HG03108 (cell line): ENCODE measurements around the gene KRT74.

Experiments used
- ATAC-seq: cut with Tn5 transposase; IDR thresholded peaks from one replicate; pipeline ENCODE4 v1.9.1; 2021; ENCODE audit warnings: moderate library complexity; ENCODE audit not compliant: unreplicated experiment

KRT74 gene

DNA sequence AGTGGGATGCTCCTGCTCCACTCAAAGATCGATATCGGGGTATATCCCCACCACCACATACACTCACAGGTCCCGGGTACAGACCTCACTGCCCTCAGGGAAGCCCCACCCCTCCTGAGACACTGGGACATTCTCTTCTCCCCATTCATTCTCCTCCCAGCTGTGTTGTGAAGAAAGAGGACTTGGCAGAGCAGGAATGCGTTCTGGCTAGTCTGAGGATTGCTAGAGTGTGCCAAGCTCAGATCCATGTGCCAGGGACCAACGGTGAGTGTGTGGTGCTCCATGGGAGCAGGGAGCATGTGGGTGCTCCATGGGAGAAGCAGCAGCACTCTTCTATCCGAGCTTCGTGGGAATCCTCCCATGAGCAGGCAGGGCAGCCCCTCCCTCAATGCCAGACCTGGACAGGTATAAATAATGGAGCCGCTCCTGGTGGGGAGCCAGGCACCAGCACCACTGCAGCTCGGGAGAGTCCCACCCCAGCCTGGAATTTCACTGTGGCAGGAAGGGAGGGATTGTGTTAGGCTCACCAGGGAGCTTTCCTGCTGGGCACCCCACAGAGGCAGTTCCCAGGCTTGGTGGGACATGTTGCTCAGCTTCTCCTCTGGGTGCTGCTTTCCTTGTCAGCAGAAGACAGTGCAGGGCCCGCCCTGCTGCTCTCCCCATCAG, 51.2 kb downstream of the KRT74 start:
- ATAC-seq, result no peak

DNA sequence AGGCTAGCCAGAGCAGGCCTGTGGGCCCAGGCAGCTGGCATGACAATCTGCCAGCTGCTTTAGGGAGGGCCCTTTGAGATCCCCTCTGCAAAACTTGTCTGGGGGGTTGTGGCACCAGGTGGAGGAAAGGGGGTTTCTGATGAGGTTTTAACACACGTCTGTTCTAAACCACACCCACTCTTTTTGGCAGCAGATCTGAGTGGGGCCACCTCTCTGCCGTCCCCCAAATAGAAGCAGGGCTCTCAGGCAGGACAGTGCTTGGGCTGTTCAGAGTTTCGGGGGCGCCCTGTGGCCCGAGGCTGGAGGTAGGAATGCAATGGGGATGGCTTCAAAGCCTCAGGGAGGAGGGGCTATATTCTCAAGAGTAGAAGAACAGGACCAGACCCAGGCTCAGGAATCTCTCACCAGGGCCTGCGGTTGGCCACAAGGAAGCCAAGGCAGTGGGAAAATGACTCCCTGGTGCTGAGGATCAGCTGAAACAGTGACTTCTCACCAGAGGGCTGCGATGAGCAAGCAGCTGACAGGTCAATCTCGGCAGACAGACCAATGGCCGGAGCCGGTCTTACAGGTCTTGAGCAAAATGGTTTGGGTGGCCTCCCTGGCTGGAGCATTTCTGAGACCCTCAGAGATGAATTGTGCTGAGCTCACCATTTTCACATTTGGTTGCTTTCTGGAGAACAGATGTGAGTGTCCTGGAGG, 51.9 kb downstream of the KRT74 start:
- no peak for ATAC-seq

DNA sequence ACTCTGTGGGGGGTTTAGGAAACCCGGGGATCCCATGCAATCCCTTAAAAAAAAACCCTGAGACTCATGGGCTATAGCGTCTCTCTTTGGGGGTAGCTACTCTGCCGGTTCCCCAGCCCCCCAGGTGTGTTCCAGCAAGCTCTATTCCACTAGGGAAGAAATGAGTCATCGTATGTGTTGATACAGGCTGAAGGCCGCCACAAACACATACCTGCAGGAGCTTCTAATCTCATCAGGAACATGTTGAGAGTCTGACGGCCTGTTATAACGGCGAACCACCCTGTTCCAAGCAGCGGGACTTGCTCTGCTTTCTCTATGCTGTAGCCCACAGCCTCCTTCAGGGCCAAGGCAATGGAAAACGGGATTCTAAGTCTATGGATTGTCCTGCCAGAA, 52.5 kb downstream of the KRT74 start:
- no peak for ATAC-seq

DNA sequence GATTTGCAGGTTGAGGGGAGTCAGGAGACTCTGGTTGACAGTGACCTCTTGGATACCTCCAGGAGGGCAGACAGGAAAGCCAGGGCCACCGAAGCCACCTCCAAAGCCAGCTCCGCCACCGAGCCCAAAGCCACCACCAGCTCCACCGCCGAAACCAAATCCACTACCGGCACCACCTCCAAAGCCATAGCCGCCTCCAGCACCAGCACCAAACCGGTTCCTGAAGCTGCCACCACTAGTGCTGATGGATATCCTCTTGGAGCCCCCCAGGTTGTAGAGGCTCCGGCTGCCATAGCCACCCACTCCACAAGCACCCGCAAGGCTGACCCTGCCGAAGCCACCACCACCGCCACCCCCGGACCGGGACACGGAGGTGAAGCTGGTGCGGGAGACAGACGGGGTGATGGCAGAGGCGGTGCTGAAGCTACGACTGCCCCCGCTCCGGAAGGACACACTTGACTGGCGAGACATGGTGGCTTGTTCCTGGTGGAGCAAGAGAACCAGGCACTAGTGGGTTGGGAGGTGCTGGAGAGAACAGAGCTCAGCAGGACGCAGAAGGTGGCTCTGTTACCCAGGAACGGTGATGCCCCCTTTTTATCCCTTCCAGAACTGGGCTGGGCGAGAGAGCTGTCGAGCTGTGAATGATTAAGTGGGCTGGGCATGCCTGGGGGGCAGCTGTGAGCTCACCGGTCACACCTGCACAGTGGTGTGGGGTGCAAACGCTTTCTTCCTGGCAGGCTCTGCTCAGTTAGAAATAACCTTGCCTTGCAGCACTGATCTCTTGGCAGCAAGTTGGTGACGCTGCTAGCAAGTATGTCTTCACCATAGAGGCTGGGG, 53.6 kb downstream of the KRT74 start, which contains the start of gene KRT5:
TSS of gene KRT5 (minus strand) at position 569 of the 837 bp plus-strand sequence. CDS start at position 471, 98 bp downstream.
- no peak for ATAC-seq

DNA sequence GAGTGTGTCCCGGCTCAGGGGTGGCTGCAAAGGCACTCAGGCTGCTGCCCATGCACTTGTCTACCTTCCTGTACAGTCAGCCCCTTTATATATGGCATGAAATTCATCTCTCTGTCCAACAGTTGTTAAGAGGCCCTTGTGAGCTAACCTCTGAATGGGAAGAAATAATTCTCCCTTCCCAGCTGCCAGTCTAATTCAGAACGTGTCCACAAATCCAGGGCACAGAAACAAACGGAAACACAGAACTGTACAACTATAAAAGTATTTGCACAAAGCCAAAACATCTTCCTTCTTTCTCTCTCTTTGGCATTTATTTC, 54.3 kb downstream of the KRT74 start:
- ATAC-seq, result no peak

DNA sequence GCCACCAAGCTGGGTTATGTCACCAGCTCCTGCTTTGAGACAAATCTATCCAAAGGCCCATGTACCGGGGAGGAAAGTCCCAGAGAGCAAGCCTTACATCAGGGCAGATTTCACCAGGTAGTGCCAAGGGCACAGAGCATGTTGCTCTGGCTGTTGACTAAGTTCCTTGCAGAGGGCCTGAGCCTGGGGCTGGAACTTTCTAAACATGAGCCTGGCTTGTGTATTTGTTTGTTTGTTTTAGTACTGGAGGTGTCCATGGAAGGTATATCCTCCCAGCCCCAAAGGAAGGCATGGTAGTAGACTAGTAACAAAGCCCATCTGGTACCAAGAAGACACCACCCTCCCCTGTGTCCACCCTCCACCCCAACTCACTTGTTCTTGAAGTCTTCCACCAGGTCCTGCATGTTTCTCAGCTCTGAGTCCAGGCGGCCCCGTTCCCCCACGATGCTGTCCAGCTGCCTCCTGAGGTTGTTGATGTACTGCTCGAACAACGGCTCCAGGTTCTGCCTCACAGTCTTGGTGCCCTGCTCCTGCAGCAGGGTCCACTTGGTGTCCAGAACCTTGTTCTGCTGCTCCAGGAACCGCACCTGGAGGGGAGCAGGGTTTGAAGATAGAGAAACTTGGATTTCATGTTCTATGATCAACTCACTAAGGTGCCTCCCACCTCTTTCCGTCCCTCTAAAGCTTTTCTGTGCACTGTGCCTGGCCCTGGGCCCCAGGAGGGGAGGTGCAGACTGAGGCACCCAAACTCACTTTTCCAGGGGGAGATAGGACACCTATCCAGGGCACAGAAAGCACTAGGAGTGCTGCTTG, 54.9 kb downstream of the KRT74 start:
- no peak for ATAC-seq

DNA sequence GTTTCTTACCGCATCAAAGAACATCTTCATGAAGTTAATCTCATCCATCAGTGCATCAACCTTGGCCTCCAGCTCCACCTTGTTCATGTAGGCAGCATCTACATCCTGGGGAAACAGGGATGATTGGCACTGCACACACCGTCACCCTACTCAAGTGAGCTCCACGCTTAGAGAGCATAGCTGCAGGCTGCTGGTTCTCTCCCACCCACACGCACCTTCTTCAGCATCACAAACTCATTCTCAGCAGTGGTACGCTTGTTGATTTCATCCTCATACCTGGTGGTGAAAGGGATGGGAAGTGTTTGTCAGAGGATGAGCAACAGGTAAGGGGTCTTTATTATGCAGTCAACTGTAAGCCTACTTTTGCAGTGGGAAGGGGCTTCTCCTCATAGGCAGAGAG, 55.8 kb downstream of the KRT74 start:
- ATAC-seq, result no peak

DNA sequence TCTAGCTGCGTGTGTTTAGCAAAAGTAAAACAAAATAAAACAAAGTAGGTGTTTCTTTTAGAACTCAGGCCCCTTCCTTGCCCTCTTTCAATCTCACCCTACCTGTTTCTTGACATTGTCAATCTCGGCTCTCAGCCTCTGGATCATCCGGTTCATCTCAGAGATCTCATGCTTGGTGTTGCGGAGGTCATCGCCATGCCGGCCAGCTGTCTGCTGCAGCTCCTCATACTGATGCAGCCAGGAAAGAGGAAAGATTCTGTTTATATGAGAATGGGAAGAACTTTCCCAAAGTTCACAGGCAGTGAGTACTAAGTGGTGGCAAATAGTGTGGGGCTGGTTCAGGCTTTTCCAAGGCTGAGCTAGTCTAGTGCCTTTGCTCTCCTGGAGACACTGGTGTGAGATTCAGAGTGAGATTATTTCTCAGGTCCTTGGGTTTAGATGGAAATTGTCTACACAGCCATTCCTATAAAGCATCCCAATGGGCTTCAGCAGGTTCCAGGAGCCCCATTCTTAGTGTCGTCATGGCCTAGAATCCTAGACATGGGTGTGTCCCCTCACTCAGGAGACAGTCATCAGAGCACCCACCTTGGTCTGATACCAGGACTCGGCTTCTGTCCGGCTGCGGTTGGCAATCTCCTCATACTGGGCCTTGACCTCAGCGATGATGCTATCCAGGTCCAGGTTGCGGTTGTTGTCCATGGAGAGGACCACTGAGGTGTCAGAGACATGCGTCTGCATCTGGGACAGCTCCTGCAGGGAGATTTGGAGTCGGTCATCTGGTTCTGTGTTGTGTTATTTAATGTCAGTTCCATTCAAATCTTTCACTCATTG, 56.4 kb downstream of the KRT74 start:
- no peak for ATAC-seq

DNA sequence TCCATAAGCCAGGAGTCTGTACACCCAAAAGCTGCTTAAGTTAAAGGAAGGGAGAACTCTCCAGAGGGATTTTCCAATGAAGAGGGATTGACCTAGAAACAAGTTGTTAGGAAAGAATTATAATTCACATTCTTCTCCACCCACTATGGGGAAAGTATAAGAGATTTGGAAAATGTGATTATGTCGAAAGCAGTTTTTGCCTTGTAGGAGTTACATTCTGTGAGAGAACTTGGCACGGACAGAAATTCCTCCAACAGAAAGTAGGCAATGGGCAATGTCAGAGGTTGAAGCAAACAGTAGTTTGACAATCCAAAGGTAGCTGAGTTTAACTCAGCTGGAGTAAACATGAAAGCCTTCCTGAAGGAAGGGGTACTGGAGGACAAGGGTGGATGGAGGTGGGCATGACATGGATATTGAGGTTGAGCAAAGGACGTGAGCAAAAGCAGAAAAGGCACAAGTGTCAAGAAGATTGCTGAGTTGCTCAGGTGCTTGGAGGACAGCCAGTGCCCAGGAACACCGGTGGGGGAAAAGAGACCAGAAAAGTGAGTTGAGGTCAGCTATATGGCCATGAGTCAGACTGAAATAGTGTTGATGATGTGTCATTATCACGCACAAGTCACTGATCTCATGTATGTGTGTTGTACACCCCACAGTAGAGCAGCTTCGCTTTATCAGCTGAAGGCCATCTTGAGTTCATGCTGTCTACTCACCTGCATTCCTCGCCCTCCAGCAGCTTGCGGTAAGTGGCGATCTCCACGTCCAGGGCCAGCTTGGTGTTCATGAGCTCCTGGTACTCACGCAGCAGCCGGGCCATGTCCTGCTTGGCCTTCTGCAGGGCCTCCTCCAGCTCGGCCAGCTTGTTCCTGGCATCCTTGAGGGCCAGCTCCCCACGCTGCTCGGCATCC, 57.5 kb downstream of the KRT74 start:
- ATAC-seq, result no peak
